DMS114 treated with DMSO at 0.1 percent for 48 hours (cell line): ENCODE data around the gene CD37.
"Not testable (repeated sequence)": the region's sequence is repeated elsewhere in the genome, so short reads cannot be mapped to it uniquely, and the experiment has no call there.

Experiments used
- DNase-seq: peaks from one replicate; lab custom pipeline; 2025; ENCODE audit not compliant: unreplicated experiment; lab: John Stamatoyannopoulos, UW

CD37 gene

GRCh38 chr19:49335071-49335783, at the start of gene CD37:
TSS of gene CD37 (plus strand) at chr19:49335406. CDS start at chr19:49335541, 135 bp downstream.
- DNase-seq = no peak

- DNase-seq = no peak
These were observed 48.0 kb upstream of the CD37 start for GRCh38 chr19:49287141-49287770.

- not testable (repeated sequence) for DNase-seq
These were observed 47.0 kb upstream of the CD37 start for GRCh38 chr19:49288205-49288604.

- not testable (repeated sequence) for DNase-seq
These were observed 45.9 kb upstream of the CD37 start for GRCh38 chr19:49289286-49289685.

- no peak for DNase-seq
These were observed 44.7 kb upstream of the CD37 start for GRCh38 chr19:49290517-49290916.

- DNase-seq = no peak
These were observed 40.8 kb upstream of the CD37 start for GRCh38 chr19:49294401-49294800.

GRCh38 chr19:49295208-49295880, 39.9 kb upstream of the CD37 start:
- DNase-seq = no peak

- DNase-seq = no peak
These were observed 37.8 kb upstream of the CD37 start for GRCh38 chr19:49297403-49297802.

GRCh38 chr19:49298653-49299052, 36.6 kb upstream of the CD37 start:
- DNase-seq = not testable (repeated sequence)

- DNase-seq = peak; percentile 4
These were observed 33.9 kb upstream of the CD37 start for GRCh38 chr19:49301165-49301865.

GRCh38 chr19:49301866-49302252, 33.3 kb upstream of the CD37 start:
- no peak for DNase-seq

- DNase-seq = not testable (repeated sequence)
These were observed 28.5 kb upstream of the CD37 start for GRCh38 chr19:49306734-49307133.

GRCh38 chr19:49309087-49309486, 26.1 kb upstream of the CD37 start:
- no peak for DNase-seq

GRCh38 chr19:49315111-49315510, 20.1 kb upstream of the CD37 start:
- no peak for DNase-seq

- no peak for DNase-seq
These were observed 18.9 kb upstream of the CD37 start for GRCh38 chr19:49316284-49316683.

- no peak for DNase-seq
These were observed 16.9 kb upstream of the CD37 start for GRCh38 chr19:49318296-49318695.

- no peak for DNase-seq
These were observed 10.2 kb upstream of the CD37 start, which contains the start of gene SLC6A16 for GRCh38 chr19:49324801-49325576. TSS of gene SLC6A16 (minus strand) at chr19:49325191. CDS start at chr19:49311347, 13,844 bp downstream.

GRCh38 chr19:49325756-49326155, 9.4 kb upstream of the CD37 start:
- not testable (repeated sequence) for DNase-seq

- DNase-seq = no peak
These were observed 9.0 kb upstream of the CD37 start for GRCh38 chr19:49326165-49326704.

- DNase-seq = no peak
These were observed 7.2 kb upstream of the CD37 start for GRCh38 chr19:49327878-49328544.
